Left ventricle myocardium inferior (tissue), 1 donor: ENCODE results near the gene FANCD2. TPM values are rescaled to one million over a fixed set of nuclear protein-coding genes. Genes with fewer than 3 reads are reported as not detected.
"Not testable (repeated sequence)": the region's sequence is repeated elsewhere in the genome, so short reads cannot be mapped to it uniquely, and the experiment has no call there.

ENCODE experiments used
- DNase-seq: peaks from one replicate; pipeline ENCODE4 v3.0.0-alpha.2; 2020
- H3K27ac ChIP-seq: fragments of 200-600 bp; replicated peaks from 2 replicates; pipeline ENCODE4 v1.8.0; 2021
- H3K27me3 ChIP-seq: fragments of 200-600 bp; 2 replicates; pipeline ENCODE4 v1.8.0; 2021; ENCODE audit warnings: low read depth
- H3K36me3 ChIP-seq: fragments of 200-600 bp; 2 replicates; pipeline ENCODE4 v1.8.0; 2021
- H3K4me1 ChIP-seq: fragments of 200-600 bp; 2 replicates; pipeline ENCODE4 v1.8.0; 2021
- H3K4me3 ChIP-seq: fragments of 200-600 bp; 2 replicates; pipeline ENCODE4 v1.8.0; 2021; ENCODE audit warnings: mild to moderate bottlenecking, moderate library complexity
- H3K9me3 ChIP-seq: fragments of 200-600 bp; replicated peaks from 2 replicates; pipeline ENCODE4 v1.8.0; 2021
- CTCF ChIP-seq: fragments of 200-600 bp; IDR thresholded peaks from 2 replicates; pipeline ENCODE4 v1.8.0; 2021; ENCODE audit warnings: antibody characterized with exemption, mild to moderate bottlenecking, borderline replicate concordance
- intact Hi-C: fragments of 100-400 bp; cut with micrococcal nuclease; formaldehyde crosslinking; loops from one replicate; pipeline ENCODE4 v1.11.0; 2022
- total RNA-seq: library from RNA; stranded (reverse); fragmentation: NEBNext Ultra II Directional; extraction: Animal tissue kit (Norgen Biotek cat#: 25700); gene quantifications from one replicate; pipeline ENCODE4 v1.2.1, GENCODE V29; 2021
- donor health status: DM: no; HTN: yes; CAD: no; lungs with severe emphysema.

FANCD2 gene
- total RNA-seq, 1 donor from 2014 or later, result 0.77 TPM

- H3K9me3 ChIP-seq, result no peaks in the 10 kb centered on the region
- peaks cover 43% of the 10 kb centered on the region for H3K36me3 ChIP-seq
- H3K27ac ChIP-seq, result no peak overlapping the region
- no peak for DNase-seq
- H3K4me1 ChIP-seq, result peaks cover 42% of the 10 kb centered on the region
- no peak overlapping the region for H3K4me3 ChIP-seq
- TF ChIP-seq CTCF, result no peak
- intact Hi-C loops, result no loop called here
- no peaks in the 10 kb centered on the region for H3K27me3 ChIP-seq
These were observed 94.8 kb downstream of the FANCD2 start for GRCh38 chr3:10121064-10121463.

- Histone ChIP-seq H3K4me1 (peaks cover 26% of the 10 kb centered on the region), H3K9me3 (no peaks in the 10 kb centered on the region), H3K4me3 (no peak overlapping the region), H3K27ac (no peak overlapping the region), H3K27me3 (no peaks in the 10 kb centered on the region), H3K36me3 (peaks cover 60% of the 10 kb centered on the region)
- TF ChIP-seq CTCF, result no peak
- intact Hi-C loops, result no loop called here
- no peak for DNase-seq
These were observed 96.5 kb downstream of the FANCD2 start for GRCh38 chr3:10122724-10123123.

GRCh38 chr3:10135872-10136271 lies 109.6 kb downstream of the FANCD2 start:
- H3K9me3 ChIP-seq, H3K27ac ChIP-seq, H3K27me3 ChIP-seq, intact Hi-C loops, H3K36me3 ChIP-seq, H3K4me3 ChIP-seq, DNase-seq, H3K4me1 ChIP-seq: not testable (repeated sequence)

GRCh38 chr3:10136426-10137005 lies 110.3 kb downstream of the FANCD2 start:
- intact Hi-C loops, result no loop called here

GRCh38 chr3:10137178-10137577 lies 110.9 kb downstream of the FANCD2 start:
- H3K4me3 ChIP-seq, result no peak overlapping the region
- intact Hi-C loops, result no loop called here
- H3K9me3 ChIP-seq, result no peaks in the 10 kb centered on the region
- no peak overlapping the region for H3K27ac ChIP-seq
- no peaks in the 10 kb centered on the region for H3K36me3 ChIP-seq
- peaks cover 5% of the 10 kb centered on the region for H3K4me1 ChIP-seq
- no peak for DNase-seq
- no peak for TF ChIP-seq CTCF
- no peaks in the 10 kb centered on the region for H3K27me3 ChIP-seq

More at GRCh38 chr3:10136426-10137005, 110.3 kb downstream of the FANCD2 start:
- H3K4me1 ChIP-seq, result no peaks in the 10 kb centered on the region
- no peak overlapping the region for H3K27ac ChIP-seq
- DNase-seq, result no peak
- no peaks in the 10 kb centered on the region for H3K36me3 ChIP-seq
- H3K9me3 ChIP-seq, result no peaks in the 10 kb centered on the region
- TF ChIP-seq CTCF, result no peak
- H3K27me3 ChIP-seq, result no peaks in the 10 kb centered on the region
- no peak overlapping the region for H3K4me3 ChIP-seq

GRCh38 chr3:10140996-10141546 lies 114.8 kb downstream of the FANCD2 start:
- H3K9me3 ChIP-seq, result no peaks in the 10 kb centered on the region
- H3K27ac ChIP-seq, result peak overlapping the region; percentile 95
- H3K4me3 ChIP-seq, result peak overlapping the region; percentile 97
- no peak for DNase-seq
- H3K4me1 ChIP-seq, result peaks cover 43% of the 10 kb centered on the region
- H3K27me3 ChIP-seq, result no peaks in the 10 kb centered on the region
- TF ChIP-seq CTCF, result no peak
- intact Hi-C loops, result no loop called here
- peaks cover 5% of the 10 kb centered on the region for H3K36me3 ChIP-seq
